Left hindlimb (tissue), 1 donor: ENCODE measurements around the gene POU2F1.
"Not testable (repeated sequence)": the region's sequence is repeated elsewhere in the genome, so short reads cannot be mapped to it uniquely, and the experiment has no call there.

Source experiments
- DNase-seq: peaks from one replicate; pipeline ENCODE4 v3.0.0-alpha.2; 2018

The POU2F1 gene

DNA sequence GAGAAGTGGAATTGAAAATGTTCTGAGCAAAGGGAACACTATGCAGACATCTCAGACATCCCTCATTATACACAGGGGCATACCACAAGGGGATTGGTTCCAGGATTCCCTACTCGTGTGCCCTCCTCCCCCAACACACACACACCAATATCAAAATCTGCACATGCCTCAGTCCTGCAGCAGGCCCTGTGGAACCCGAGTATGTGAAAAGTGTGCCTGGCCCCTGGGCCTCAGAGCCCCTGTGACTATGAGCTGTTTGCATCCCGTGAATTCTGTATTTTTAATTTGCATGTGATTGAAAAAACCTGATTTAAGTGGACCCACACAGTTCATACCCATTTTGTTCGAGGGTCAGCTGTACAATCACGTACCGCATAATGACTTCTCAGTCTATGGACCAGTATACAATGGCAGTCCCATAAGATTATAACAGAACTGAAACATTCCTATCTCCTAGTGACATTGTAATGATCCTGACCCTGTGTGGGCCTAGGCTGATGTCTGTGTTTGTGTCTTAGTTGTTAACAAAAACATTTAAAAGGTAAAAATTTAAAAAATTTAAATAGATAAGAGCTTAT, 11.3 kb downstream of the POU2F1 start:
- DNase-seq = no peak

DNA sequence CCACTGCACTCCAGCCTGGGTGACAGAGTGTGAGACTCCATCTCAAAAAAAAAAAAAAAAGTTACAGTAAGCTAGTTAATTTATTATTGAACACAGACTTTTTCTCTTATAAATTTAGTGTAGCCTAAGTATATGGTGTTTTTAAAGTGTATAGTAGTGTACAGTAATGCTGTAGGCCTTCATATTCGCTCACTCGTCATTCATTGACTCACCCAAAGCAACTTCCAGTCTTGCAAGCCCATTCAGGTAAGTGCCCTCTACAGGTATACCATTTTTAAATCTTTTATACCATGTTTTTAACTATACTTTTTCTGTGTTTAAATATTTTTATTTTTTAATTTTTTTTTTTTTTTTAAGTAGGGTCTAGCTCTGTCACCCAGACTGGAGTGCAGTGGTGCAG, 12.1 kb downstream of the POU2F1 start:
- no peak for DNase-seq

DNA sequence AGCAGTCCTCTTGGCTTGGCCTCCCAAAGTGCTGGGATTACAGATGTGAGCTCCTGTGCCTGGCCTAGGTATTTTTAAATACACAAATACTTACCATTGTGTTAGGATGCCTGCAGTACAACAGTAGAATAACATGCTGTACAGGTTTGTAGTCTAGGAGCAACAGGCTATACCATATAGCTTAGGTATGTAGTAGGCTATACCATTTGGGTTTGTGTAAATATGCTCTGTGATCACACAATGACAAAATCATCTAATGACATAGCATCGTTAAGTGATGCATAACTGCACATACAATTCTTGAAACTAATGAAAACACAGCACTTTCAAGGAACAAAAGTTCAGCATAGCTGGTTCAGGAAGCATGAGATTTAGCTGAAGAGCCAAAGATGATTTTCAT, 12.7 kb downstream of the POU2F1 start:
- DNase-seq = no peak

DNA sequence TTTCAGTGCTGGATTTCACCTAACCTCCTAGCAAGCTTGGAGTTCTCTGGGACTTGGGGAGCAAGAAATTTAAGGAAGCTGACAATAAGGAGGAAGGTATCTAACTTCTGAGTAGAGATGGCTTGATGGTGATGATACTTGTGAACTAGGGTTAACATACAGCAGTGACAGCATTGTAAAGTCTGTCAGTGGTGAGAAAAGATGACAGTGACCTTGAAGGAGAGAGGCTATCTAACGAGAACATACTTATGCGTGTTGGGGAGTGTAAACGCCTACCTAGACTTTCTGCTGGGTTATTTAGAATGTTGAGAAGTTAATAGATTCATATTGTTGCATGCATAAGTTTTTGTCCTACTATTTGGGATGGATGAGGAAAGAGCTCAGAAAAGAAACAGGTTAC, 16.3 kb downstream of the POU2F1 start:
- no peak for DNase-seq

DNA sequence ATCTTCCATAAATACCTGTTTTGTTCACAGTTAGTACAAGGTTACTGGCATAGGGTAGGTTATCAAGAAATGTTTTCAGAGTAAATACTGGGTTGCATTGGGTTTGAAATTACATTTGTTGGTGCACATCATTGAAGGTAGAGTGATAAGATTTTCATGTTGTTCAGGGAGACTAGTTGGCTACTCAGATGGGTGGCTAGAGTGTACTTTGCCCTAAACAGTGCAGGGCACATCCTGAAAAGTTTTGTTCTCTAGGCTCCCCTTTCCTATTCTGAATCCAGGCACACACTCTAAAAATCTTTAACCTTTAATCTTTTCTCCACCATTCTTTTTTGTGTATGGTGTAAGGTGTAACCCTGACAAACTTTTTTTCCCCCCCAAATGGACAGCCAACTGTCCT, 18.0 kb downstream of the POU2F1 start:
- DNase-seq = no peak

DNA sequence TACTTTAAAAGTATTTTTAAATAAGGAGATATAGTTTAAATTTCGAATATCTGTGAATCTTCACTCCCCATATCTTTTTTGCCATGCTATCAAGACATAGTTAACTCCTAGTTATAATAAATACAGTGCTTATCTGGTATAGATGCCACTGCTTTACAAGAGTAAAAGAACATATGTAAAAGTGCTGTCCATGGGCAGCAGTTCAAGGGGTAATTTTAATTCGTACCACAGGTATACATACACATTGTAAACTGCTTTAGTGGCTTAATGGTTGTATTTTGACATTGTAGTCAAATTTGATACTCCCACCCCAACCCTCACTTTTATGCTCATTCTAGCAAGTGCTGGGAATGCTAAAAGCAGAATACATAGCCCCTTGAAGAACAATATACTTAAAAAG, 18.6 kb downstream of the POU2F1 start:
- no peak for DNase-seq

DNA sequence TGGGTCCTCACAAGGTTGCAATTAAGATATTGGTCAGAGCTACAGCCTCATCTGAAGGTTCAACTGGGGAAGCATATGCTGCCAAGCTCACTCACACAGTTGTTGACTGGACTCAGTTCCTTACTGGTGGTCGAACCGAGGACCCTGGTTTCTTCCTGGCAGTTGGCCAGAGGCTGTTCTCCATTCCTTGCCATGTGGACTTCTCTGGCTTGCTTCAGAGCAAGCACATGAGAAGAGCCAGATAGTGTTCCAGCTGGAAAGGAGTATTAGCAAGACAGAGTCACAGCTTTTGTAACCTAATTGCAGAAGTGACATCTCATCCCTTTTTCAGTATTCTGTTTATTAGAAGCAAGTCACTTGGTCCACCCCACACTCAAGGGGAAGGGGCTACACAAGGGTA, 23.6 kb downstream of the POU2F1 start:
- DNase-seq = no peak

DNA sequence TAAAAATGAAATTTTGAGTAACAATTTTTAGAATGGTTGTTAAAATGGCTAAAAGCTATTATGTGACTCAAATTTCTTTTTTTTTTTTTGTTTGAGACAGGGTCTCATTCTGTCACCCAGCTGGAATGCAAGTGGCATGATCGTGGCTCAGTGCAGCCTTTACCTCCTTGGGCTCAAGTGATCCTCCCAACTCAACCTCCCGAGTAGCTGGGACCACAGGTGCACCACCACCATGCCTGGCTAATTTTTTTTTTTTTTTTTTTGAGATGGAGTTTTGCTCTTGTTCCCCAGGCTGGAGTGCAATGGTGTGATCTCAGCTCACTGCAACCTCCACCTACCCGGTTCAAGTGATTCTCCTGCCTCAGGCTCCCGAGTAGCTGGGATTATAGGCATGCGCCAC, 24.5 kb downstream of the POU2F1 start:
- not testable (repeated sequence) for DNase-seq

DNA sequence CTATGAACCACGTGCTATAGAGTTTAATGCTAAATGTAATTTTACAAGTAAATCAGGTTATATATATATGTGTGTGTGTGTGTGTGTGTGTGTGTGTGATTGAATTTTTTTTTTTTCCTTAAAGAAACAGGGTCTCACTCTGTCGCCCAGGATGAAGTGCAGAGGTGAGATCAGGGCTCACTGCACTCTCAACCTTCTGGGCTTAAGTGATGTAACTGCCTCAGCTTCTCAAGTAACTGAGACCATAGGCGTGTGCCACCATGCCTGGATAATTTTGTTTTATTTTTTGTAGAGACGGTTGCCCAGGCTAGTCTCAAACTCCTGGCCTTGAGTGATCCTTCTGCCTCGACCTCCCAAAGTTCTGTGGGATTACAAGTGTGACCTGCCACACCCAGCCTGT, 26.3 kb downstream of the POU2F1 start:
- DNase-seq = no peak

DNA sequence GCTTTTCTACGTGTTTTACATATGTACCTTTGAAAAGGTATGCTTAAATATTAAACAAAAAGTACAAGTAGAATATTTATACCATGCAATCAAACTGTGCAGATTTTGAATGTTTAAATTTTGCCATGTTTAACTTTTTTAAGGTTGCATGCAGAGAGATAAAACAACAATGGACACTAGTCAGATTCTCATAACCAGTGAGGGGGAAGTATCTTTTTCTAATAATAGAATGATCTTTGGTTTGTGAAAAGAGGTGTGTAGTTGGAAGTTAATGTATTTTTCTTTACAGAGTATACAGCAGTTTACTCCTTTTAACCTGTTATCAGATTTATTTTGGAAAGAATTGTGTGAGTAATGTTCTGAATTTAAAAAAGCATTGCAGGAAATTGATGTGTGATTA, 27.1 kb downstream of the POU2F1 start:
- no peak for DNase-seq

DNA sequence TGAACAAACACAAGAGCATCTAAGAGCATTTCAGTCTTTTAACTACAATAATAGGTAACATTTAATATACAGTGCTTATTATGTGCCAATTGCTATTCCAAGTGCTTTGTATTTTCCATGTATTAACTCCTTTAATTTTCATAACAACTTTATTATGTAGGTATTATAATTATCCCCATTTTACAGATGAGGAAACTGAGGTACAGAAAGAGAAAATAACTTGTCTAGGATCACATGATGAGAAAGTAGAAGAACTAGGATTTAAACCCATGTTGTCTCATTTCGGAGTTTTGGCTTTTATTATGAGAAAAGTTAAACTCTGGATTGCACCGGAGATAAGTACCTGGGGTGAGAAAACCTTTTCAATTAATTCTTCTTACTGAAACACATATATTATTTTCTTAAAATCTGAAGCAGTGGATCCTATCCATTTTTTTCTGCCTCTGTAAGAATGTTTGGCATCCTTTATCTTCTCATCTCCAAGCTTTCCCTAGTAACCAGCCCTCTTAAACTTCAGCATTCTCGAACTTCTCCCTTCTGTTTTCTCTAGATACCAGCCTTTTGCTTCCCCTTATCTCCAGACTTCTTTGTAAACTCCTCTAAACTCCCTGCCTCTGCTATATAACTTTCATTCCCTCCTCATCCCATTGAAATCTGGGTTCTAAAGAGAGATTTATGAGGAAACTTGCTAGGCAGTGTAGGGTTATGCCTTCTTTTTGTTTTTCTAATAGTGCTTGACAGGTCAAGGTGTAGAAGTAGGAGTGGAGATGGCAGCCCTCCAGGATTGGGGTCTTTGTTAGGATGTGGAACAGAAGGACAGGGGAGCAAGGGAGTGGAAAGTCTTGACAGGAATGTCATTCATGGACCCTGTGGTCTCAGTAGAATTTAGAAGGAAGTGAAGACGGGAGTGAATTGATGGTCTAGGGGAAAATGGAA, 28.3 kb downstream of the POU2F1 start:
- DNase-seq = no peak

DNA sequence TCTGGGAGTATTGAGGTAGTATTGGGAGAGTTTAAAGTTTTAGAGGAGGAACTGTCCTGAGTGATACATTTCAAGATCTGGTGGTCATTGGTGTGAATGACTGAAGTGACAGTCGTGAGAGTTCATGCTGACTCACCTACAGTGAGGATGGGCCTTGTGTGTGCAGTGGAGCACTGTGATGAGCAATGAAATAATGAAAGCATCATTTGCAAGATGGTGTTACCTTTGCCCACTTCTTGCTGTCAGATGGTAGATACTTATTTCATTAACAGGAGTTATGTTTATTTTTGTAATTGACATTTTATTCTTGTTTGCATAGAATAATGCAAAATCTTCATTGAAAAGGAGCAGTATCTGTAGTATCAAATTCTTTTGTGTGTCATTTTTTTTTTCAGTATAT, 29.0 kb downstream of the POU2F1 start:
- DNase-seq = no peak

DNA sequence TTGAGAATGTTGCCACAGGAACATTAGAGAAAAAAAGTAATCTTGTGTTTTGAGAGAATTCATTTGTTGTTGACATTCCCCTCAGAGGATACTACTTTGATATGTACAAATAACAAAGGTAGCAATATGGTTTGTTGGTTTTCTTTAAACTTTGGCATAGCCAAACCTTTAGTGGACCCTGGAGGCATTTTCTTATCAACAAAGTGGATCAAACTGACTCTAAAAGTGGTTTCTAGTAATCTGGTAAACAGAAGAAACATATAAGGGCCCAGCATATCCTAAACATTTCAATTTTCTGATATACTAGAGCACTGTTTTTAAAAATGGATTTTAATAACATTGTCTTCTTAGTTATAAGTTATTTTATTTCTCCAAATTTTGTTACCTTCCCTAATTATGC, 29.8 kb downstream of the POU2F1 start:
- no peak for DNase-seq

DNA sequence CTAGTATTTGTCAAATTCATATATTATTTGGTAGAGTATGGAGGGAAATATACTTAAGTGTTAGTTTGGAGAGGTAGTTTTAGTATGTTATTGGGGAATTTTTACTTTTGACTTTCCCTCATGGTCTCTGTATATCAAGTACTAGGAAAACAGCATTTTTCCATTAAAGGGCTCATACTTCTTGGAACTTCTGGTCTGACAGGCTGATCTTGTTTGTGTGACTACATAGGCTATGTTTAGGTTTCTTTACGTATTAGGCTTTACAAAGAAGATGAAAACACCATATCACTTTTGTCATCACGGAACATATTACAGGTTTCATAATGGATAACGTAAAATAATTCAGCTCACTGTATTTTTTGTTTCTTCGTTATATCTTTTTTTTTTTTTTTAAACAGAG, 30.8 kb downstream of the POU2F1 start:
- no peak for DNase-seq

DNA sequence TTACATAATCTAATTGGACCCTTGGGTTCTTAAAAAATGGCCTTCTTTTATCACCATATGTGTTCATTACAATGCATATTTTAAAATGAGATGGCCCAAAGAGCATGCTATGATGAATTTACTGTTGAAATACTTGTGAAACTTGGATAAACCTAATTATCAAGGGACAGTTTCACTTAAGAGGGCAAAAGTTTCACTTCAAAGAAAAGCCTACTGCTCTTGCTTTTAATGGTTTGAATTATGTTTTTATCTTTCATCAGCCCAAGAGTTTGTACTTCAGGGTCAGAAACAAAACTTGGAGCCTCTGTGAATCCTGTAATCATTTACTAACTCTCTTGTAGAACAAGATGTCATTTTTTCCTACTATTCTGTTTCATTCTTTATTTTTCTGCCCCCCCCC, 32.3 kb downstream of the POU2F1 start:
- DNase-seq = no peak

DNA sequence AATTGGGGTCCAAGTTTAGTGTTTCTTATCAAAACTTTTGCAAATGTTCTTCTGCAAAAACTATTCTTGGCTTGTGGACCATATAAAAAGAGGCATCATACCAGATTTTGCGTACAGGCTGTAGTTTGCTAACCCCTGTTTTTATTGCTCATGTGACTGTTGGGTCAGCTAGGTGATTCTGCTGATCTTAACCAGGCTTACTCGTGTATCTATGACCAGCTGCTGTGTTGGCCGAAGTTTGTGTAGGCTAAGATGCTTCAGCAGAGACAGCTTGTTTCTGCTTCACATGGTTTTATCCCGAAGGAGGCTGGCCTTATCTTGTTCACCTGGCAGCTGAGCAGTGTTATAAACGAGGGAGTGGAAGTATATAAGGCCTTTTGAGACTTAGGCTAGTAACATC, 38.2 kb downstream of the POU2F1 start:
- DNase-seq = no peak

DNA sequence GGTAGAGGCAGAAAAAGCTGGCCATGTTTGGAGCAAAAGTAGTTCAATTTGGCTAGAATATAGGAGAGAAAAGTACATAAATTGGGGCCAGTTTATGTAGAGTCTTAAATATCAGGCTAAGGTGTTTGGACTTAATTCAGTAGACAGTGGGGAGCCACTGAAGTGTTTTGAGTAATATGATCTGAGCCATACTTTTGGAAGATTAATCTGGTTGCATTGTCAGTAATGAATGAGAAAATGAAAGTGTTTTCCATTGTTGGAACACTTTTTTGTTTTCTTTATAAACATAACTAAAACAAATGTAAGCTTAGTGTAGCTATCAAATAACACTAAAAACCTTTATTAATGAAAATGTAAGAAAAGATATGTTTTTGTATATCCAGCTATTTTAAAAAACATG, 42.1 kb downstream of the POU2F1 start:
- no peak for DNase-seq

DNA sequence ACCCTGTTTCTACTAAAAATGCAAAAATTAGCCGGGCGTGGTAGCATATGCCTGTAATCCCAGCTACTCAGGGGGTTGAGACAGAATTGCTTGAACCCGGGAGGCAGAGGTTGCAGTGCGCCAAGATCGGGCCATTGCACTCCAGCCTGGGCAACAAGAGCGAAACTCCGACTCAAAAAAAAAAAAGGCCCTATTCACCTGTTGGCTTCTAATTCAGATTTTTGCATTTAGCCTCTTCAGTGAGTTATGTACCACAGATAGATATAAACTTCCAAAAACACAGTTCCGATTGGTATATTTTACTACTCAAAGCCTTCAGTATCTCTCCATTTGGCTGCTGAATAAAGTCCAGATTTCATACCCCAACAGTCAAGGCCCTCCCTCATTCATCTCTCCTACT, 42.7 kb downstream of the POU2F1 start:
- DNase-seq = no peak

DNA sequence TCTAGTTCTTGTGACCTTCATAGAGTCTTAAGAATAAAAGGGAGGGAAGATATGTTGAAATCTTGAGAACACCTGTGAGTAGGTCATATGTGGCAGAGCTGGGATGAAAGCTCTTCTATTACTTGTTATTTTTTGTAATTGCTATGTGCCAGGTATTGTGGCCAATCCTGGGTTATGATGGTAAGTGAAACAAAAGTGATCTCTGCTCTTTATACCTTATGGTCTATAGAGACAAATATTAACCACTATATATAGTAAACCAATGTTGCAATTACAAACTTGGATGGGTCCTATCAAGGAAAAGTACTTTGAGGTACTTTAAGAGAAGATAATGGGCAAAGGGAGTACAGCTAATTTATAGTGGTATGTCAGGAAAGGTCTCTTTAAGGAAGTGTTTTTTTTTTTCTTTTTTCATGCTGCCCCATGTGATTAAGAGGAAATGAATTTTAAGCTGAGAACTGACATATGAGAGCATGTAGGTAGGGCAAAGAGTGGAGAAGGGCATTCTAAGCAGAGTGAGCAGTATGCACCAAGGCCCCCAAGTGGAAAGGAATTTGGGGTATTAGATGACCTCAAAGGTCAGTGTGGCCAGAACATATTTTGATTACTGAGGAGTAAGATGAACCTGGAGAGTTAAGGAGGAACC, 43.3 kb downstream of the POU2F1 start:
- no peak for DNase-seq

DNA sequence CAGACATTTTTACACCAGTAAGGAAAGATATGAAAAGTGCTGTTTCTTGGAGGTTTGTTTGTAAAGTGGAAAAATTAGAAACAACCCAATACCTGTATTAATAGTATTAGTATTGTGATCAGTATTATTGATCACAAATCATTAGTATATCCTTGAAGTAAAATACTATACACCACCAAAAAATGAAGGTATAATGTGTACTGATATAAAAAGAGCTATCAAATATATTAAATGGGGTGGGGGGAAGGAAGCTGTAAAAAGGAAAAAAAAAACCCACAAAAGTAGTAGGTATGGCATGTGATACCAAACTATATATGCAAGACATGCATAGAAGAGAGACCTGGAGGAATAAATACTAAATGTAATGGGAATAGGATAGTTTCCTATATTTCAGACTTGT, 46.3 kb downstream of the POU2F1 start:
- DNase-seq = no peak

DNA sequence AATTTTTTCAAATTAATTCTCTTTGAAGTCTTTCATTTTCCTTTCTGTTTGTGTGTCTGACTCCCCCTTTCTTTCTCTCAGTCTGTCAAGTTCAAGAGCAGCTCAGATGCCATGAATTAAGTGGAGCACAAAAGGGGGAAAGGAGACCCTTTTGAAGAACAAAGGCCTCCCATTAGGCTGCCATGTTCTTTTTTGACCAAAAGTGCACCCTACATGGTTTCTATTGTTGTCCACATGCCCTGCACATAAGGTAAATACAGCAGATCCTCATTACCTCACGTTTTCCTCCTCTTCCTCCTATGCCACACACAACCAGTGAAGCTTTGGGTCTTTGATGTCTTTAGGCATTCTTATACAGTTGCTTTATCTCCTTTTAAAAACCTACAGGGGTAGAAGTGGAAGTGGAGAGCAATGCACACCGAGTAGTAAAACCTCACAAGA, 47.7 kb downstream of the POU2F1 start:
- DNase-seq = no peak

DNA sequence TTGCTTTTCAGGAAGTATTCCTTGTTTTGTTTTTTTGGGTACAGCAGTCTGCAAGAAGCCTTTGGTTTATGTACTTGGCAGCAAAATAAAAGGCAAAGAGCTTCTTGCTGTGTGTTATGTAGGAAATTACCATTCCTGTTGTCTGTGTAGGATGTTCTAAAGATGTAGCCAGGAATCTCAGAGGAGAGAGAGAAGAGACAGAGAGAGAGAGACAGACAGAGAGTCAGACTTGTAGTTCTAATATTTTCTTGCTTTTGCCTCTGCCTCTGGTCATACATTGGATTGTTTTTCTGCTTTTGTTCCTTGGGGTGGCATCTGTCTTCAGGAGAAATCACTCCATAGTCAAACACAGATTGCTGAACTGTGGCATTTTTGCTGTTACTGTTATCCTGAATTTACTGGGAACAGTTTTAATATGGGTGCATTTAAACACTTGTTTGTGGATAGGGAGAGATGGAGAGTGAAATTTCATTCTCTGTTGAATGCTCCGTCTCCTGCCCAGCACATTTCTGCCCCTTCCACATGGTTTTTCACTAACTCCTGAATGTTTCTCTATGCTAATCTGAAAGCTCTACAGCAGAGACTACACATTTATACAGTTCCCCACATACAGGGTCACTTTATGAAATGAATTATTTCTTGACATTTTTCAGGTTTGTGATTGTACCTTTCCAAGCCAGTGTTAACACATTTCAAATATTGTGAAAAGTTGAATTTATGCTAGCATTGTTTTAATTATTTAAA, 49.8 kb downstream of the POU2F1 start:
- DNase-seq = no peak

DNA sequence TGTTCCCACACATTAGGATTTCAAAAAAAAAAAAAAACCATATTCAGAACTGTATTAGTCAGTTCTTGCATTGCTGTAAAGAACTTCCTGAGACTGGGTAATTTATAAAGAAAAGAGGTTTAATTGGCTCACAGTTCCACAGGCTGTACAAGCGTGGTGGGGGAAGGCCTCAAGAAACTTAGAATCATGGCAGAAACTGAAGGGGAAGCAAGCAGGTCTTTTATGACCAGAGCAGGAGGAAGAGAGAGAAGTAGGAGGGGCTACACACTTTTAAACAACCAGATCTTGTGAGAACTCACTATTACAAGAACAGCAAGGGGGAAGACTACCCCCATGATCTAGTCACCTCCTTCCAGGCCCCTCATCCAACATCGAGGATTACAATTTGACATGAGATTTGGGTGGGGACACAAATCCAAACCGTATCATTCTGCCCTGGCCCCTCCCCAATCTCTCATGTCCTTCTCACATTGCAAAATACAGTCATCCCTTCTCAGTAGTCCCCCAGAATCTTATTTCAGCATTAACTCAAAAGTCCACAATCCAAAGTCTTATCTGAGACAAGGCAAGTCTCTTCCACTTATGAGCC, 51.8 kb downstream of the POU2F1 start:
- no peak for DNase-seq
